Measurements from ENCODE around the gene INHBC.
"Not testable (repeated sequence)": the region's sequence is repeated elsewhere in the genome, so short reads cannot be mapped to it uniquely, and the experiment has no call there.

INHBC gene

GRCh38 chr12:57481671-57482070, 47.1 kb downstream of the INHBC start:
- no peak for DNase-seq (ENCODE audit: low read depth in 4 of 4, low spot score in 1 of 4)

- no peak for DNase-seq (ENCODE audit: low read depth in 4 of 4, low spot score in 1 of 4)
Measured at GRCh38 chr12:57483466-57483865, 48.9 kb downstream of the INHBC start.

- no peak for DNase-seq (ENCODE audit: low read depth in 4 of 4, low spot score in 1 of 4)
Measured at GRCh38 chr12:57485695-57486094, 51.1 kb downstream of the INHBC start.

GRCh38 chr12:57487055-57487596, 52.5 kb downstream of the INHBC start:
- DNase-seq (ENCODE audit: low read depth in 4 of 4, low spot score in 1 of 4) = no peak

- DNase-seq (ENCODE audit: low read depth in 4 of 4, low spot score in 1 of 4) = peak; percentile 80 to 88 (median 84)
Measured at GRCh38 chr12:57487597-57488401, 53.2 kb downstream of the INHBC start, which contains the start of gene MARS1. MARS1 (plus strand) TSS chr12:57488068; CDS start chr12:57488091, 23 bp downstream.

GRCh38 chr12:57488402-57489156, 54.0 kb downstream of the INHBC start:
- DNase-seq (ENCODE audit: low read depth in 4 of 4, low spot score in 1 of 4) = no peak

- DNase-seq (ENCODE audit: low read depth in 4 of 4, low spot score in 1 of 4) = no peak
Measured at GRCh38 chr12:57489157-57489641, 54.6 kb downstream of the INHBC start.

- no peak for DNase-seq (ENCODE audit: low read depth in 4 of 4, low spot score in 1 of 4)
Measured at GRCh38 chr12:57490126-57490525, 55.5 kb downstream of the INHBC start.

- DNase-seq (ENCODE audit: low read depth in 4 of 4, low spot score in 1 of 4) = no peak
Measured at GRCh38 chr12:57491393-57492280, 57.1 kb downstream of the INHBC start.

GRCh38 chr12:57495051-57495701, 60.6 kb downstream of the INHBC start:
- not testable (repeated sequence) for DNase-seq (ENCODE audit: low read depth in 4 of 4, low spot score in 1 of 4)

- no peak for DNase-seq (ENCODE audit: low read depth in 4 of 4, low spot score in 1 of 4)
Measured at GRCh38 chr12:57496822-57497221, 62.2 kb downstream of the INHBC start.

GRCh38 chr12:57497223-57498131, 62.9 kb downstream of the INHBC start:
- no peak for DNase-seq (ENCODE audit: low read depth in 4 of 4, low spot score in 1 of 4)

GRCh38 chr12:57498132-57498502, 63.5 kb downstream of the INHBC start:
- no peak for DNase-seq (ENCODE audit: low read depth in 4 of 4, low spot score in 1 of 4)

- no peak for DNase-seq (ENCODE audit: low read depth in 4 of 4, low spot score in 1 of 4)
Measured at GRCh38 chr12:57498571-57498970, 64.0 kb downstream of the INHBC start.

- DNase-seq (ENCODE audit: low read depth in 4 of 4, low spot score in 1 of 4) = no peak
Measured at GRCh38 chr12:57500213-57500612, 65.6 kb downstream of the INHBC start.
